IPS-NIHi7 (cell line): ENCODE results near the gene TRERF1.
"Not testable (repeated sequence)": the region's sequence is repeated elsewhere in the genome, so short reads cannot be mapped to it uniquely, and the experiment has no call there.

ENCODE experiments used
- DNase-seq: peaks from one replicate; pipeline ENCODE4 v3.0.0; 2012; ENCODE audit warnings: mixed read lengths; ENCODE audit errors: extremely low spot score

The TRERF1 gene

DNA sequence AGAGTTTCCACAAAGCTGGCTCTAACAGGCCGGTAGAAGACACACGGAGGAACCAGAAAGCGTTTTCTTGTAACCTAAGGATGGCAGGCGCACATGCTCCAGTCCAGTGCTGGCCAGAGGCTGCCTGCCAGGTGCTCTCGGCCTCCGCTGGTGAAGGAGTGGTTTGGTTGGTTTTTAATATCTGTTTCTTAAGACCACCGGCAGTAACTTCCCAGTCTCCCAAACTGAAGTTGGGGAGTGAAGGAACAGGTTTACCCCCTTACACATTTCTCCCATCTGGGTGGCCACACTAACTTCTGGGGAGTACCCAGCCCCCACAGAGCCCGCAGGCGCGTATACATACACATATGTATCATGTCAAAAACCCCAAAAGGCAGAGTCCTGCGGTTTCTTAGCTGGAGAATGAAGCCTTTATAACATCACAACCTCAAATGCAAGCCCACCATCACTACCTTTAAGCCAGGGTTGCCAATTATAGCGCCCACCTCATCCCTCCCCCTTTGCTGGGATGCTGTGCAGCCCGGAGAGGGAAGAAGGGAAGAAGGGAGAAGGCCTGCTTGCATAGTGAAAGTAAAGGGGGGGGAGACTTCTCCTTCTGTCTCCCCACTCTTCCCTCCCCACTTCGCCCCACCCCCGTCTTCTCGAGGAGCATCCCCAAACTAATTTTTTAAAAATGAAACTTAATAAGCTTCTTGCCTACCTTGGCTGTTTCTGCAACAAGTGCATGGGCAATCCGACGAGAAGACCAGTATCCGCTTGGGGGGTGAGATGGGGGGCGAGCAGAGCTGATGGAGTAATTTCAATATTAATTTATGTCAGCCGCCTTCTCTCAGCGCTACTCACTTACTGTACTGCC is 1.0 kb downstream of the TRERF1 start:
- DNase-seq, result no peak

DNA sequence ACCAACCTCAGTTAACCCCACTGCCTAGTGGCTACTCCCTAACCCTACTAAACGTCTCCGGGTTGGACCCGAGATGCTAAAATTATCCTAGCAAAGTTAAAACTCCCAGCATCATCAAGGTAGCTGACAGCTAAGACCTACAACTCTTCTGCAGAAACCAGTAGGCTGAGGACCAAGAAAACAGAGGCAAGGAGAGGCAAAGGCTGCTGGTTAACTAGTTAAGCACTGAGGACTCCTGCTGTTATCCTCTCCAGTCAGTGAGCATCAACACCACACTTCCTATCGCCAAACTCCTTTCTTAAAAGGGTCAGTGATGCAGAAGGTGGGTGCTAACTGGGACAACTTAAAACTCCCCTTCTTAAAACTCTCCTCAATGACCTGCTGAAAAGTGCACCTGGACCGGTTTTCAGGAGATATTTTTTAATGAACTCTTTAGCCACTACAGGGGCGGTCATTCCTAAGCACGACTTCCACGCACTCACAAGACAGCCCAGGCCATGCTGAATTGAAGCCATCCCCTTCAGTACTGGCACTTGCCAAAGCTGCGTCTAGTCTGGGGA is 1.7 kb downstream of the TRERF1 start:
- no peak for DNase-seq

DNA sequence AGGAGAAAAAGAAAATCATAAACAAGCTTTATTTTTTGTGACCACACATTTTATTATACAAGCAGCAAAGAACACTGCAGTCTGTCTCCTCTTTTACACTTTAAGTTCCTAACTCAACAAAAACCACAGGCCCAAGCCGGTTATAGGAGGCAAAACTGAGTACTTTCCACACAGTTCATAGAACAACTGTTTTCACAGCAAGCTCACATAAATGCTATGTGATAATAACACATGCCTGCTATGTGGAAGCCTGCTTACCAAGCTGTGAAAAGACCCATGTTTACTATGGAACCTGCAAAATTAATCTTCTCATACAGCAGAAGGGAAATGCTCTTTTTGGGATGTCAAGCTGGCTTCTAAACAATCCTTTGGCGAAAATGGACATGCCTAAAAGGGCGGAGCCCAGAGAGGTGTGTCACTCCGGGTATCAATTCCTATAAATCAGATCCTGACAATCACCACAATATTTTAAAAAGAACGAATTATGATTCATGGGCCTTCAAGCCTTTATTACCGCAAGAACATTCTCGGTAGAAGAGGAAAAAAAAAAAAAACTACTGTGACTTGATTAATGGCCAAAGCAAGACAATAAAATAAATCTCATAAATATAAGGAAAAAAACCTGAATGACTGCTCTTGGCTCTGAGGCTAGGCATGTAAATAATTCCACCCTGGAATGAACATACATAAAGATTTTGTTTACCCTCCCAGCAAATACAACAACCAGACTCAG is 2.6 kb downstream of the TRERF1 start:
- no peak for DNase-seq

GRCh38 chr6:42448391-42448790 is 3.3 kb downstream of the TRERF1 start:
- DNase-seq, result no peak

GRCh38 chr6:42446996-42447395 is 4.7 kb downstream of the TRERF1 start:
- DNase-seq, result no peak

GRCh38 chr6:42446370-42446769 is 5.4 kb downstream of the TRERF1 start:
- no peak for DNase-seq

GRCh38 chr6:42445955-42446354 is 5.8 kb downstream of the TRERF1 start:
- not testable (repeated sequence) for DNase-seq

DNA sequence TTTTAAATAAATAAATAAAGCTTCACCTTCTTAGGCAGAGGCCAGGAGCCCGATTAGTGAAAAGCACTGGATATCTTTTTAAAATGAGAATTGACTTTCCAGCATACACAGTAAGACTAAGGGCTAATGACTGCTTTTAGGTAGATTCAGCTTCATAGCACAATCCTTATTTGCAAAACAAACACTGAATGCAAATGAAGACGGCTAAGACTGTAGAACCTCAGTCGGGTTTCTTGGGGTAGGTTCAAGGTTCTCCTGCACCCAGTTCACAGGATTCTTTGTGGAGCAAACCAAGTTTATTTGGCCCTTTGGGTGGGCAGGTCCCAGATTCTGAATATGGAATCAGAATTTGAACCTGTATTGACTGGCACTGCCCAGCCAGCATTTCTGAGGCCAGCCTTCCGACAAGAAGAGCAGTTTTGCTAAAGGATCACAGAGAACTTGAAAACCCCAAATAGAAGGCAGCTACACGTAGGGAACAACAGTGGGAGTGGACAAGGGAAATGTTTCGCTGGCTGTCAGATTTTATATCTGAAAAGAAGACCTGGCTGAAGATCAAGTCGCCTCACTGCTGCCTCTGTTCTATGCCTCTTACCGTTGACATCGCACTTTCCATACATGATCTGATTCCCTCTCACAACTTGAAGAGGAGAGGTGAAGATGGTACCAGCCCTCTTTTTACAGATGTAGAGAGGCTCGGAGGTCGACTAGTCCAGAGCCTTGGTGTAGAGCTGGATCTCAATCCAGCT is 8.2 kb downstream of the TRERF1 start:
- no peak for DNase-seq

GRCh38 chr6:42441697-42442081 is 10.0 kb downstream of the TRERF1 start:
- DNase-seq, result peak; percentile 59

DNA sequence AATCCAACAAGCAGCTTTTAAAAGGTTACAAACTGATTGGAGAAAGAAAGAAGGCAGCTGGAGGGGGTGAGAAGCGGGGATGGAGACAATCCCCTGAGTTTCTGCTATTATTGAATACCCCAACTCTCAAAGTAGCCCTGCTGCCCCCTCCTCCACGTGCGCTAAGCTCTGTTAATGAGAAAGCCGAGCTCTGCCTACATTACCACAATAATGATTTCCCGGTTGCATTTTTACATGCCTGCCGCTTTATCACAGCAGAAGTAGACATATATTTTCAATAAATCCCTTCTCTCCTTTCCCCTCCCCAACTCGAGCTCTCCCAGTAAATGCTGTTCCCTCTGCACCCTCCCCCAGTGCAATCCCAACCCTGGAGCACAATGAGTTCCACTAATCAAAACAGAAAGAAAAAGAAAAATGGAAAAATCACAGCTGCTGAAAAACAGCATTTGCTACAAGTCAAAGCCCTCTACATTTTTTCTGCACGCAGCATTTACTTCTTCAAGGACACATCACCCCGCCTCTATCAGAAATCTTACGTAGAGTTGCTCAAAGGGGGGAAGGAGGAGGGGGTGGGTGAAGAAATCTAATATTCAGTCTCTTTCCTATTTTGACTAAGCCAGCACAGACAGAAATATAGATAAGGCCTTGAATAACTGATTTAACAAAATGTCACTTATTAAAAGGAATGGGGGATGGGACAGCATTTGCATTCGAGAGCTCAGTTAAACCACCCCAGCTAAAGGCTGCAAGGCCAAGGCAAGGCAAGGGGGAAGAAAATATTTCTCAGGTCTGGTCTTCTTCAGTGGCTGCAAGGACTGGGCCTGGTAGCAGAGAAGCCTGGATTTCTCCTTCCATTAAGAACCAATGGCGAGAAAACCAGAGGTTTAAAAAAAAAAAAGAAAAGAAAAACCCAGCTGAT is 10.7 kb downstream of the TRERF1 start:
- DNase-seq, result no peak

- no peak for DNase-seq
Measured at GRCh38 chr6:42440027-42440426, 11.7 kb downstream of the TRERF1 start.

DNA sequence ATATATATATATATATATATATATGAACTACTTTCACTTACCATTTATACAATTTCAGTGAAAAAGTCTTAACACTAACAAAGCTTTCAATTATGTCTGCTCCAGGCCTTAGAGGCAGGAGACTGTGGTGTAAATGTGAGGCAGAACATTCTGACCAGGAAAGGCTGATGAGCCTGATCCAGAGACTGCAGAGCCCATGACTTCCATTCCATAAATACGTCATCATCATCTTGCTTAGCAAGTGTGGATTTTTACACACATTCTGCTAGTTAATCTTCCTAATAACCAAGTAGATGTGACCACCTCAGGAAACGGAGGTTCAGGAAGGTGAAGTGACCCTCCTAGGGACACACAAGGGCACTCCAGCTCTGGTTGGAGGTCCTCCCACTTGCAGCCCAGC is 14.9 kb downstream of the TRERF1 start:
- DNase-seq, result no peak

DNA sequence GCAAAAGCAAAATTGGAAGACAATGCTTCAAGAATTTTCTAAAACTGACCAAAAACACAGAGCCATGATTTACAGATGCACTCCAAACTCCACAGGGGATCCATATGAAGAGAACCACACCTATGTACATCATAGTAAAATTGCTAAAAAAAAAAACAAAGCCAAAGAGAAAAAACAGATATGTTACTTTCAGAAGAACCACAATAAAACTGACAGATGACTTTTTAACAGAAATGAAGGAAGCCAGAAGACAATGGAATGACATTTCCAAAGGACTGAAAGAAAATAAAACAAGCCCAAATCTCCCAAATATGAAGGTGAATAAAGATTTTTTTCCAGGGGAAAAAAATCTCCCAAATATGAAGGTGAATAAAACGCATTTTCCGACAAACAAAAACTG is 17.5 kb downstream of the TRERF1 start:
- no peak for DNase-seq

GRCh38 chr6:42433409-42433808 is 18.3 kb downstream of the TRERF1 start:
- DNase-seq, result no peak

DNA sequence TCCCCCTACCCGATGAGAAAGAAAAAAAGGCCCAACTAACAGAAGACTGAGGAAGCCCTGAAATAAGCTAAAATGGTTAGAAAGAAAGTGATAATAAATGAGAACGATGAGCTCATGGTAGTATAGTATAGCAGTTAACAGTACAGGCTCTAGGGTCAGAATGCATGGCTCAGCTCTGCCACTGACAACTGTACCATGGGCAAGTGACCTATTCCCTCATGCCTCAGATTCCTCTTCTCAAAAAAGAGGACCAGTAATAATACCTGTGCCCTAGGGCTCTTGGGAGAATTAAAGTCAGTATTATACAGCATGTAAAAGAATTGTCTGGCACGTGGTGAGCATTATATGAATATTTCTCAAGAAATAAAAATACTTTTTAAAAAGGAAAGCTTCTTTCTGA is 19.8 kb downstream of the TRERF1 start:
- no peak for DNase-seq

- DNase-seq, result no peak
Measured at GRCh38 chr6:42431356-42431755, 20.4 kb downstream of the TRERF1 start.

GRCh38 chr6:42429836-42430235 is 21.9 kb downstream of the TRERF1 start:
- DNase-seq, result no peak

- DNase-seq, result no peak
Measured at GRCh38 chr6:42429042-42429585, 22.6 kb downstream of the TRERF1 start.

DNA sequence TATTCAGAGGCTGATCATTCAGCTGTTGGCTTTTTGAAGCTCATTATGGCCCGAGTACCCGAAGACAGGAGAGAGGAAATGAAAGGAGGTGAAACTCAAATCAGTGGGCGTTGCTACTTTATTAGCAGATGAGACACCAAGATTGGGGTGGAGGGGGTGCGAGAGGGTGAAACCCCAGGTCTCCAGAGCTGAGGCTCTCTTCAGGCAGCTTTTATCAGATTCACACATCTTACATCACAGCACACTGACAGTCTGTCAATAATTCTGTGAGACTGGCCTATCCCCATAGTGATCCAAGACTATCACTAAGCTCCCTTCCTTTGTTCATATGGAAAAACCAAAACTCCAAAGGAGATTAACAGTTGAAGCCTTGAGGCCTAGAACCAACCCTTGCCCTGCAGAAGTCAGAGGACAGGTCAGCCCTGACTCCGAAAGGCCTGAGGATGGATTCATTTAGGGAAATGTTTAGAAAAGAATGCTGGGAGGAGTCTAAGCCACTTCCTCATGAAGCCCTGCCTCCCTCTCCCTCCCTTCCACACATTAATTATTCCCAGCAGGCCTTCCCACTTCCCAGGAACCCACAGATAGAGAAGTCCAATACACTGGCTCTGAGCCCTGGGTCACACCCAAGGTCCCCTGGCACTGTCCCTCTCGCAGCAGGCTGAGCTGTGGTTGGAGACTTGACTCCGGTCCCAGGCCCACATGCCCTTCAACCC is 23.2 kb downstream of the TRERF1 start:
- no peak for DNase-seq

DNA sequence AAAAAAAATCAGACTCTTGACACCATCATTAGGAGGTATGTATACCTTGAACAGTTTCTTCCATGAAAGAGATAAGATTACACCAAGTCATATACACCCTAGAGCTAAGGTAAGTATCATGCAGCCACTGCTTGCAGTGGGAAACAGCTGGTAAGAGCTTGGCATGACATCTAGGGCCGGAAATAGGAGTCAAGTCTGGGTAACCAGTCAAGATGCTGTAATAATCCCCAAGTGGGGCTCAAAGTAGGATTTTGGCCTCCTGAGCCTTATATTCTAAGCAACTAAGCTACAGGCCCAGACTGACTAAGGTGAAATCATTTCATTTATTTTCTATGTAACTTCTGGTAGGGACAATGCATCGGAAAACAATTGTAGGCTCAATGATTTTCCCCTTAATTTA is 23.9 kb downstream of the TRERF1 start:
- no peak for DNase-seq
